ENCODE results near the gene RSPH3.
A peak's percentile ranks its signal among the peaks of the same experiment; 100 is the strongest.
"Not testable (repeated sequence)": the region's sequence is repeated elsewhere in the genome, so short reads cannot be mapped to it uniquely, and the experiment has no call there.

RSPH3 gene

DNA sequence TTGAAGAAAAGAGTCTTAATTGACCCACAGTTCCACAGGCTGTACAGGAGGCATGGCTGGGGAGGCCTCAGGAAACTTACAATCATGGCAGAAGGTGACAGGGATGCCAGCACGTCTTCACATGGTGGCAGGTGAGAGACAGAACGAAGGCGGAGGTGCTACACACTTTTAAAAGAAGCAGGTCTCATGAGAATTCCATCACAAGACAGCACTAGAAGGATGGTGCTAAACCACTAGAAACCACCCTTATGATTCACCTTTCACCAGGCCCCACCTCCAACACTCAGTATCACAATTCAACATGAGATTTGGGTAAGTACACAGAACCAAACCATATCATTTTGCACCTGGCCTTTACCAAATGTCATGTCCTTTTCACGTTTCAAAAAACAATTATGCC, 23.9 kb upstream of the RSPH3 start:
- no peak for DNase-seq

DNA sequence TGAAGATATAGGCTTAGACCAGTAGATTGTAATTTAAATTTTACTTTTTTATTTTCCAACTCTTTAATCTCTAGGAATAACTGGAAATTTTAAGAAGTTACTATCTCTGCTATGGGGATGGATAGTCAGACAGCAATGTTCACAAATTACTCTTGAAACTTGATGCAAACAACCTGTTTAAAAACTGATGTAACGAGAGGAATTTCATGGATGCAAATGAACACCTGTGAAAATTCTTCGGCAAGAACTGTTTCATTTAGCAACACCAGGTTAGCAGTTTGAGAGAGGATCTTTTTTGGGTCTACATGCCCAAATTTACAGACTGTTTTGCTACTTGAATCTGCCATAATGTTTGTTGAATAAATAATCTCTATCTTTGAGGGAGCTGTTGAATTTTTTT, 20.0 kb upstream of the RSPH3 start:
- DNase-seq: no peak

DNA sequence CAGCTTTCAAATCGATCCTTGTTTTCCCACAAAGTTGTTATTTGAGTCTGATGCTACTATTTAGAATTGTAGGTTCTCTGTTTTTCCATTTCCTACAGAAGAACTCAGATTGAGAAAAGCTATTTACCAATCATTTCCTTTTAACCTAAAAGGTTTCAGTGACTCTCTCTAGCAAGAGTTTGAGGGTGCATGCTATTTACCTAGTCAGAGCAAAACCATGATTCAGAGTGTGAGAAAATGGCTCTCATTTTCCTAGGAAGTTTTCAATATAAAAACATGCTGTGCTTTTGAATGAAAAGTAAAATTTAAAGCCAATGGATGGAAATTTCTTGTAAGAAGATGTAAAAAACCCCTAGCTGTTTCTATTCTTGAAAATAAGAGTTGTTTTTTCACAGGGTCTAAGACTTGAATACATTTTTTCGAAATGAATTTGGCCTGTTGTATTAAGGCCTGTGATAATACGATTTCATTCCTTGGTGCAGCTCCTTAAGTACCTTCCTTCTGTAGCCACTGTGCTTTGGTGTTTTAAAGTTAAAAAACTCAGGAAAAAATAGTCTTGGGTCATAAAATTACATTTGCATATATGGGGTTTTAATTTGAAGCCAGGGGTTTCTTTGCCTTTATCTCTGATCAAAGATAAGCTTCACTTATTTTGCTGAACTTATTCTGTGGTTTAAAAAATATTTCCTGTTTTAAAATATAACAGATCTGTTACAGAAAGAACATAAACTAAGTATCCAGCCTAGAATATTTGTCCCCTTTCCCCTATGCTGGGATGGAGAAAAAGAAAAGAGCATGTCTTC, 18.0 kb upstream of the RSPH3 start:
- no peak for DNase-seq

- no peak for DNase-seq
These were observed 14.4 kb upstream of the RSPH3 start for GRCh38 chr6:159014406-159014805.

GRCh38 chr6:159013229-159013628, 13.2 kb upstream of the RSPH3 start:
- DNase-seq: no peak

- no peak for DNase-seq
These were observed 12.2 kb upstream of the RSPH3 start for GRCh38 chr6:159012201-159012600.

DNA sequence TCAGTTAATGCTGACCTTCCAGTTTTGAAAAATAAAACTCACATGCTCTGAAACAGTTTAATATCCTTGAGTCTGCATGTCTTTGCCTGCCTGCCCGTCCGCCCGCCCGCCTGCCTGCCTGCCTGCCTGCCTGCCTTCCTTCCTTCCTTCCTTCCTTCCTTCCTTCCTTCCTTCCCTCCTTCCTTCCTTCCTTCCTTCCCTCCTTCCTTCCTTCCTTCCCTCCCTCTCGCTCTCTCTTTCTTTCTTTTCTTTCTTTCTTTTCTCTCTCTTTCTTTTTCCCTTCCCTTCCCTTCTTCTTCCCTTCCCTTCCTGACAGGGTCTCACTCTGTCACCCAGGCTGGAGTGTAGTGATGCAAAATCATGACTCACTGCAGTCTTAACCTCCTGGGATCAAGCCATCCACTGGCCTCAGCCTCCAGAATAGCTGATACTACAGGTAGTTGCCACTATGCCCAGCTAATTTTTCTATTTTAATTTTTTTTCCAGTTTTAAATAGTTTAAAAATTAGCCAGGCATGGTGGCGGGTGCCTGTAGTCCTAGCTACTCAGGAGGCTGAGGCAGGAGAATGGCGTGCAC, 10.1 kb upstream of the RSPH3 start:
- DNase-seq: not testable (repeated sequence)

DNA sequence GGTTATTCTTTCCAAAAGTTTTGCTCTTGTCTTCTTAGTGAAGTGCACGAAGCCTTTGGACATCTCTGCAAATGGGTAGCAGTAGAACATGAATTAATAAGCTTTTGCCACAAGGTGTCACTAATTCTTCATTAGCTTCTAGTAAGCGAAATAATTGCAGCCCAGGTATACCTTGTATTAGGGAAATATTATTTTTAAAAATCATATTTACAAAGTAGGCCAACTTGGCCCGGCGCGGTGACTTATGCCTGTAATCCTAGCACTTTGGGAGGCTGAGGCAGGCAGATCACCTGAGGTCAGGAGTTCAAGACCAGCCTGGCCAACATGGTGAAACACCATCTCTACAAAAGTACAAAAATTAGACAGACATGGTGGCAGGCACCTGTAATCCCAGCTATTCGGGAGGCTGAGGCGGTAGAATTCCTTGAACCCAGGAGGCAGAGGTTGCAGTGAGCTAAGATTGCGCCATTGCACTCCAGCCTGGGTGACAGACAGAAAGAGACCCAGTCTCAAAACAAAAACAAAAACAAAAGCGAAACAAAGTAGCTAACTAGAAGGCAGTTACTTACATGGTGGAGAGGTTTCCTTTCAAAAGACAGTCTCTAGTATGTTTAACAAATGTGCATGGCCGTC, 8.8 kb upstream of the RSPH3 start:
- DNase-seq: peak; percentile 75

DNA sequence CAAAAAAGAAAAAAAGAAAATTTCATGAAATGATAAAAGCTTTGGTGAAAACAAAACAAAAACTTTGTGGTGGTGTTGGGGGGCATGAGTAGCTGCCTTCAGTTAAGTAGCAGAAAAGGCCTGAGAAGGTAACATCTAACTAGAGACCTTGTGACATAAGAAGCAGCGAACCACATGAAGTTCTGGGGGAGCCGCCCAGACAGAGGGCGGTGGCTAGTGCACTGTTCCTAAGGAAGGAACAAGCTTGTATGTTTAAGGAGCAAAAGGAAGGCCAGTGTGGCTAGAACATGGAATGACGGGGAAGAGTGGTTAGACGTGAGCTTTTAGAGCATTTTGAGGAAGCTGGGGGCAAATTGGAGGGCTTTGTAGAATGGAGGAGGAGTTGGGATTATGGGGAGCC, 7.5 kb upstream of the RSPH3 start:
- no peak for DNase-seq

DNA sequence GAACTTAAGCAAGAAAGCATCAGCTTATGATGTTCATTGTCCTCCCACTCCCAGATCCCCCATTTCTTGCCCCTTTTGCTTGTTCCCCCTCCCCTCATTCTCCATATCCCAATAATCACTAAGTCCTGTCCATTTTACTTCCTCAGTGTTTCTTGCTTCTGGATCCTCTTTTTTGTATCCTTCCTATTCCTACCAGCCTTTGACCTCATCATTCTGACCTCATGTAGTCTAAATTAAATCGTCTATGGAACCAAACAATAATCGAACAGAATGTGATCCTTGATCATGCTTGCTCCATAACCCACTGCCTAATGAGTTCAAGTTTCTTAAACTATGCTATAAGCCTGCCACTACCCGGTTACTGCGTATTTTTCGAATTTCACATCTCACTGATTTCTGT, 5.4 kb upstream of the RSPH3 start:
- DNase-seq: no peak

GRCh38 chr6:159004592-159004991, 4.6 kb upstream of the RSPH3 start:
- no peak for DNase-seq

- DNase-seq: no peak
These were observed 2.6 kb upstream of the RSPH3 start for GRCh38 chr6:159002432-159003155.

DNA sequence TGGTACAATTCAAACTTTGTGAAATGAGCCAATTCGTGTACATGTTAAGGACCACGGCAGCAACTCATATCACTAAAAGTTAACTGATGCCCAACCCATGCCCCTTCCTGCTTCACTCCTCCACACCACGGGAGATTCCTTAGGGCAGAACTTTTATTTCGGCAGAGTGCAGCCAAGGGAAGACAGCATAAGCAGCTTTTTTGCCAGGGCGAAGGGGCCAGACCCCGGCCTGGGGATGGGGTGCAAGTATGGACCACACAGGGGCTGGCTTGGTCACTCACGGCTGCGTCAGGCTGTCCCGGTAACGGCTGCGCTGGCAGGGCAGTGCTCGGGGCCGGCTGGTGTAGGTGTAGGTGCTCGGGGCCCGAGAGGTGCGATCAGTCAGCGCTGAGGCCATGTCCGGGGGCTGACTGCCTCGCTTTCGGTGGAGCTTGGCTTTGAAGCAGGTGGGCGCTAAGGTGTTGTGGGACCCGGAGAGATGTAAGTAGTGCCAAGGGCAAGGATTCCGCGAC, 792 bp downstream of the RSPH3 start:
- no peak for DNase-seq

DNA sequence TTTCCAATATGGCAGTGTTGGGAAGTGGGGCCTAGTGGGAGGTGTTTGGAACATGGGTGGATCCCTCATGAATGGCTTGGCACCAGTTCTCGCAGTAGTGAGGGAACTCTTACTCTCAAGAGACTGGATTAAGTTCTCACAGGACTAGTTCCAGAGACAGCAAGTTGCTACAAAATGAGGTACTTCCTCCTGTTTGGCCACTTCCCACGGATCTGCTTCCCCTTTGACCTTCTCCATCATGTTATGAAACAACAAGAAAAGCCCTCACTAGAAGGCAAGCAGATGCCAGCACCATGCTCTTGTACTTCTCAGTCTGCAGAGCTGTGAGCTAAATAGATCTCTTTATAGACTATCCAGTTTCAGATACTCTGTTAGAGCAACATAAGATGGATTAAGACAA, 3.1 kb downstream of the RSPH3 start:
- DNase-seq: no peak

- no peak for DNase-seq
These were observed 6.4 kb downstream of the RSPH3 start for GRCh38 chr6:158993639-158994038.

GRCh38 chr6:158991017-158991723, 8.8 kb downstream of the RSPH3 start:
- DNase-seq: no peak

DNA sequence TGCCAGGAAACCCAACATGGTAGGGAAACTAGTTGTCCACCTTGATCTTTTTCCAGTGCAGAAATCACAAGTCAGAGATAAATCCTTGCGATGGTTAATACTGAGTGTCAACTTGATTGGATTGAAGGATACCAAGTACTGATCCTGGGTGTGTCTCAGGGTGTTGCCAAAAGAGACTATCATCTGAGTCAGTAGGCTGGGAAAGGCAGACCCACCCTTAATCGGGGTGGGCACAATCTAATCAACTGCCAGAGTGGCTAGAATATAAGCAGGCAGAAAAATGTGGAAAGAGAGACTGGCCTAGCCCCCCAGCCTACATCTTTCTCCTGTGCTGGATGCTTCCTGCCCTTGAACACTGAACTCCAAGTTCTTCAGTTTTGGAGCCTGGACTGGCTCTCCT, 10.3 kb downstream of the RSPH3 start:
- not testable (repeated sequence) for DNase-seq

GRCh38 chr6:158988477-158988876, 11.5 kb downstream of the RSPH3 start:
- DNase-seq: no peak

- no peak for DNase-seq
These were observed 12.3 kb downstream of the RSPH3 start for GRCh38 chr6:158987657-158988056.

DNA sequence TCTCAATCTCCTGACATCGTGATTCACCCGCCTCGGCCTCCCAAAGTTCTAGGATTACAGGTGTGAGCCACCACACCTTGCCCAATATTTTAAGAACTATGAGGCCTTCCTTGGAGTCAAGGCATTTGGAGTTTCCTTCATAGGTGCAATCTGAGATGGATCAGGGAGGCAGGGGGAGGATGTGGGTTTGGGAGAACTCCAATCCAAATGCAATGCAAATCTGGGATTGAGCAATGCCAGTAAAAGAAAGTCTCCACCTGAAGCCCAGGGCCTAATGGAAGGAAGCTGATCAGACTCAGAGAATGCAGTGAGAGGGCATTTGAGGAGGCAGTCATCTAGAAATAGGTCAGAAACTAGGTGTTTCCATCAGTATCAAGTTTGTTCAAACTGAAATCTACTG, 21.2 kb downstream of the RSPH3 start:
- DNase-seq: no peak

DNA sequence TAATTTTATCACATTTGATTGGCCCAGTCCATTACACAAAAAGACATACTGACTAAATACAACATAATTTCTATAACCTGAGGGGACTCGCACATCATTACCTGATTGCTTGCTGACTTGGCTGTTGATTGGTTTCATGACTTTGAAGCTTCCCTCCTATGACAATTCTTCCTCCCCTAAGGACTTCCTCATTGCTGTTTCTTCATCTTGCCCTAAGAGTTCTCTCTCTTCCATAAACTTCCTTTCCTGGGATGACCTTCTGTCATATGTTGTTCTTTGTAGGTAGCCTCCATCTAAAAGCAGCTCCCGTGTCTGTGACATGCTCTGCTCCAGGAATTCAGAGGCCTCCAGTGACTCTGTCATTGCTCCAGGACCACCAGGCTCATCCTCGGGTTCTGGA, 22.6 kb downstream of the RSPH3 start:
- DNase-seq: no peak
